Gastroesophageal sphincter (tissue), 4 donors: ENCODE data around the gene CSNK1G1. TPM values are rescaled to one million over a fixed set of nuclear protein-coding genes. Genes with fewer than 3 reads are reported as not detected.

Experiments used
- ATAC-seq: fragments of 150-250 bp; one replicate; pipeline ENCODE4 v1.9.1; 2016; ENCODE audit warnings: mild to moderate bottlenecking, moderate library complexity
- H3K27ac ChIP-seq, 4 donors: fragments of 200-600 bp; sonication (generic) in 3 of 4; 1 replicate in 3 of 4; 2 replicates in 1 of 4; pipeline ENCODE4 v1.5.1; 2016 to 2019
- H3K27me3 ChIP-seq: fragments of 200-600 bp; sonication (generic); one replicate; pipeline ENCODE4 v1.5.1; 2019
- H3K36me3 ChIP-seq, 2 donors: fragments of 200-600 bp; sonication (generic); one replicate each; pipeline ENCODE4 v1.5.1; 2019; ENCODE audit warnings: control low read depth in 1 of 2
- H3K4me1 ChIP-seq, 3 donors: fragments of 200-600 bp; sonication (generic); 1 replicate in 2 of 3; 2 replicates in 1 of 3; pipeline ENCODE4 v1.5.1; 2016 to 2019; ENCODE audit warnings: control low read depth in 2 of 3
- H3K4me3 ChIP-seq, 2 donors: fragments of 200-600 bp; sonication (generic); one replicate each; pipeline ENCODE4 v1.5.1; 2019; ENCODE audit warnings: mild to moderate bottlenecking in 1 of 2, moderate library complexity in 1 of 2
- H3K9me3 ChIP-seq, 3 donors: fragments of 200-600 bp; sonication (generic); one replicate each; pipeline ENCODE4 v1.5.1; 2017 to 2019; ENCODE audit warnings: control low read depth in 2 of 3
- CTCF ChIP-seq, 4 experiments: fragments of 200-600 bp in 2 of 4; fragments of 450-650 bp in 2 of 4; sonication (generic) in 1 of 4; IDR thresholded peaks; one replicate each; pipeline ENCODE4 v1.5.1; 2017 to 2019; ENCODE audit warnings: antibody characterized with exemption in 4 of 4, mild to moderate bottlenecking in 2 of 4, moderate library complexity in 2 of 4
- EP300 ChIP-seq: sonication (generic); formaldehyde crosslinking; IDR thresholded peaks from one replicate; pipeline ENCODE4 v1.6.1; 2017; ENCODE audit warnings: antibody characterized with exemption, mild to moderate bottlenecking
- POLR2A ChIP-seq, 2 donors: fragments of 450-650 bp; IDR thresholded peaks; one replicate each; pipeline ENCODE4 v1.6.1; 2017; ENCODE audit warnings: antibody characterized with exemption in 2 of 2, mild to moderate bottlenecking in 2 of 2, moderate library complexity in 1 of 2
- POLR2AphosphoS5 ChIP-seq: sonication (generic); formaldehyde crosslinking; IDR thresholded peaks from one replicate; pipeline ENCODE4 v1.6.1; 2017; ENCODE audit warnings: antibody characterized with exemption
- WGBS, 2 donors: methylation state at CpG; one replicate each; pipeline ENCODE4 v1.1.5; 2018; ENCODE audit warnings: low coverage in 1 of 2; 5-methylcytosine and 5-hydroxymethylcytosine counted together
- total RNA-seq, 4 donors: library from RNA; depleted of rRNA; stranded (reverse); fragments of >200 nt; gene quantifications; one replicate each; pipeline ENCODE4 v1.1.0, GENCODE V29; 2016

Gene CSNK1G1
- total RNA-seq, 4 donors from 2014 or later = 9.2 to 67.0 (median 11.9) TPM

GRCh38 chr15:64245405-64245804 is 110.6 kb downstream of the CSNK1G1 start:
- H3K36me3 ChIP-seq = no peaks in the 10 kb centered on the region
- H3K9me3 ChIP-seq = no peaks in the 10 kb centered on the region
- ATAC-seq = no peak
- WGBS, 2 donors = 88 to 91% methylated on average over 1 to 4 of the region's 4 CpGs
- TF ChIP-seq CTCF (IDR thresholded peaks at IDR 0.05) (no peak), EP300 (no peak), POLR2AphosphoS5 (no peak), POLR2A (IDR thresholded peaks at IDR 0.05) (no peak)
- no peak overlapping the region for H3K27ac ChIP-seq
- peaks cover 0 to 26% (median 0%) of the 10 kb centered on the region in 3 donors for H3K4me1 ChIP-seq
- no peaks in the 10 kb centered on the region for H3K27me3 ChIP-seq
- no peak overlapping the region for H3K4me3 ChIP-seq

- no peak for TF ChIP-seq POLR2A (IDR thresholded peaks at IDR 0.05)
- H3K27ac ChIP-seq = no peak overlapping the region
- H3K4me3 ChIP-seq = no peak overlapping the region
- H3K9me3 ChIP-seq = no peaks in the 10 kb centered on the region
- WGBS, 2 donors = 69 to 81% methylated on average over 3 of the region's 3 CpGs
- no peaks in the 10 kb centered on the region for H3K36me3 ChIP-seq
- H3K4me1 ChIP-seq = no peaks in the 10 kb centered on the region
- H3K27me3 ChIP-seq = no peaks in the 10 kb centered on the region
- ATAC-seq = no peak
Observed at GRCh38 chr15:64237677-64238076, 118.3 kb downstream of the CSNK1G1 start.

GRCh38 chr15:64236156-64236894 is 119.6 kb downstream of the CSNK1G1 start:
- no peaks in the 10 kb centered on the region for H3K36me3 ChIP-seq
- no peak for ATAC-seq
- no peaks in the 10 kb centered on the region for H3K9me3 ChIP-seq
- H3K27me3 ChIP-seq = no peaks in the 10 kb centered on the region
- TF ChIP-seq POLR2AphosphoS5 = no peak
- TF ChIP-seq POLR2A (IDR thresholded peaks at IDR 0.05) = no peak
- H3K4me1 ChIP-seq = no peaks in the 10 kb centered on the region
- H3K4me3 ChIP-seq = no peak overlapping the region
- no peak overlapping the region for H3K27ac ChIP-seq
- 93 to 100% methylated on average over 2 of the region's 2 CpGs for WGBS, 2 donors

- no peak for ATAC-seq
- TF ChIP-seq EP300 = no peak
- no peak for TF ChIP-seq POLR2A (IDR thresholded peaks at IDR 0.05)
- TF ChIP-seq CTCF (IDR thresholded peaks at IDR 0.05) = no peak
- TF ChIP-seq POLR2AphosphoS5 = no peak
- 86 to 87% methylated on average over 4 of the region's 4 CpGs for WGBS, 2 donors
- H3K27ac ChIP-seq = no peak overlapping the region
- no peak overlapping the region for H3K4me3 ChIP-seq
- no peaks in the 10 kb centered on the region for H3K27me3 ChIP-seq
- H3K36me3 ChIP-seq = no peaks in the 10 kb centered on the region
- no peaks in the 10 kb centered on the region for H3K4me1 ChIP-seq
- no peaks in the 10 kb centered on the region for H3K9me3 ChIP-seq
Observed at GRCh38 chr15:64235552-64235951, 120.4 kb downstream of the CSNK1G1 start.

GRCh38 chr15:64233299-64233698 is 122.7 kb downstream of the CSNK1G1 start:
- Histone ChIP-seq H3K27me3 (no peaks in the 10 kb centered on the region), H3K36me3 (no peaks in the 10 kb centered on the region), H3K27ac (no peak overlapping the region), H3K9me3 (no peaks in the 10 kb centered on the region), H3K4me3 (no peak overlapping the region), H3K4me1 (no peaks in the 10 kb centered on the region)
- no peak for TF ChIP-seq POLR2AphosphoS5
- no peak for TF ChIP-seq CTCF (IDR thresholded peaks at IDR 0.05)
- TF ChIP-seq EP300 = no peak
- no peak for TF ChIP-seq POLR2A (IDR thresholded peaks at IDR 0.05)
- WGBS, 2 donors = 91 to 97% methylated on average over 4 of the region's 4 CpGs
- no peak for ATAC-seq

GRCh38 chr15:64232400-64232799 is 123.6 kb downstream of the CSNK1G1 start:
- Histone ChIP-seq H3K4me3 (no peak overlapping the region), H3K27ac (no peak overlapping the region), H3K9me3 (no peaks in the 10 kb centered on the region), H3K36me3 (no peaks in the 10 kb centered on the region), H3K4me1 (no peaks in the 10 kb centered on the region), H3K27me3 (no peaks in the 10 kb centered on the region)
- ATAC-seq = no peak
- WGBS, 2 donors = 50 to 63% methylated on average over 1 of the region's 1 CpG
- TF ChIP-seq POLR2A (IDR thresholded peaks at IDR 0.05) = no peak
- TF ChIP-seq CTCF (IDR thresholded peaks at IDR 0.05) = no peak
- TF ChIP-seq EP300 = no peak
- no peak for TF ChIP-seq POLR2AphosphoS5
